Prostate gland (tissue), 2 donors: Measurements from ENCODE around the gene ARHGAP18. TPM values are rescaled to one million over a fixed set of nuclear protein-coding genes. Genes with fewer than 3 reads are reported as not detected.

Experiments
- DNase-seq: peaks from one replicate; pipeline ENCODE4 v3.0.0-alpha.2; 2019; ENCODE audit warnings: low spot score
- H3K27ac ChIP-seq, 2 donors: fragments of 200-600 bp; sonication (generic); 2 replicates each; pipeline ENCODE4 v1.5.1; 2017 to 2019
- H3K27me3 ChIP-seq: fragments of 200-600 bp; sonication (generic); replicated peaks from 2 replicates; pipeline ENCODE4 v1.5.1; 2019; ENCODE audit not compliant: insufficient read depth
- H3K36me3 ChIP-seq, 2 donors: fragments of 200-600 bp; sonication (generic); 1 replicate in 1 of 2; 2 replicates in 1 of 2; pipeline versions ENCODE4 v1.5.1 to v1.8.1; 2017 to 2019
- H3K4me1 ChIP-seq: fragments of 200-600 bp; sonication (generic); replicated peaks from 2 replicates; pipeline ENCODE4 v1.5.1; 2019
- H3K4me3 ChIP-seq, 2 donors: fragments of 200-600 bp; sonication (generic); 2 replicates each; pipeline ENCODE4 v1.5.1; 2017 to 2019
- H3K9me3 ChIP-seq: fragments of 200-600 bp; sonication (generic); 2 replicates; pipeline ENCODE4 v1.5.1; 2017
- CTCF ChIP-seq, 4 experiments: fragments of 200-600 bp in 2 of 4; fragments of 450-650 bp in 2 of 4; sonication (generic) in 2 of 4; IDR thresholded peaks; 1 replicate in 3 of 4; 2 replicates in 1 of 4; pipeline ENCODE4 v1.5.1; 2016 to 2019; ENCODE audit warnings: antibody characterized with exemption in 4 of 4, mild to moderate bottlenecking in 2 of 4, moderate library complexity in 2 of 4
- POLR2A ChIP-seq: fragments of 450-650 bp; IDR thresholded peaks from one replicate; pipeline ENCODE4 v1.6.1; 2016; ENCODE audit warnings: antibody characterized with exemption, mild to moderate bottlenecking
- POLR2AphosphoS5 ChIP-seq: sonication (generic); formaldehyde crosslinking; IDR thresholded peaks from one replicate; pipeline ENCODE4 v1.6.1; 2017; ENCODE audit warnings: antibody characterized with exemption
- WGBS: methylation state at CpG from one replicate; pipeline ENCODE4 v1.1.5; 2018; 5-methylcytosine and 5-hydroxymethylcytosine counted together
- intact Hi-C: fragments of 100-400 bp; cut with DNase I; formaldehyde crosslinking; loops from one replicate; pipeline ENCODE4 v1.14.2; 2022
- total RNA-seq, 2 donors: library from RNA; depleted of rRNA; stranded (reverse); fragments of >200 nt; gene quantifications; one replicate each; pipeline ENCODE4 v1.1.0, GENCODE V29; 2016

The ARHGAP18 gene
- total RNA-seq, 2 donors from 2014 or later: 15.0 to 29.1 TPM

DNA sequence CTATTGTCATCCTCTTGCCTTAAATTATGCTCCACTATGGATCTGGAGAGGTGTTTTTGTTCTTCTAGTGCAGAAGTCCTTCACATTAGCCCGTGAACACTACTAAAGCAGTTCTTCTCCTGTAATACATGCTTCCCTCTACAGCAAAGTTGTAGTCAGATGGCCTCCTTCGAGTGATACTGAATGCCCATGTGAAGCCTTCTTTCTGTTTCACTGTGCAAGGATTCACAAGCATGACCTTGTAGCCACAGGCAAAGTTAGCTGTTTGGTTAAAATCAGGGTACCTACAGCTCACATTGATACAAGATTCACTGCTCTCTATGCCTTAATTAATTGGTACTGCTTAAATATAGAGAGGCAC lies 47.6 kb downstream of the ARHGAP18 start:
- no peak for TF ChIP-seq CTCF (IDR thresholded peaks at IDR 0.05)
- no peak for TF ChIP-seq POLR2A
- TF ChIP-seq POLR2AphosphoS5: no peak
- Histone ChIP-seq H3K4me3 (no peak overlapping the region), H3K4me1 (no peaks in the 10 kb centered on the region), H3K9me3 (no peaks in the 10 kb centered on the region), H3K27ac (peak overlapping the region; percentile 36 to 51), H3K27me3 (no peaks in the 10 kb centered on the region), H3K36me3 (no peaks in the 10 kb centered on the region)
- DNase-seq: no peak
- intact Hi-C loops: loop anchor here (10.0 kb wide), 1 partner anchor 58 kb away; no protein-coding TSS in a partner anchor
- WGBS: 26% methylated on average over 2 of the region's 2 CpGs

DNA sequence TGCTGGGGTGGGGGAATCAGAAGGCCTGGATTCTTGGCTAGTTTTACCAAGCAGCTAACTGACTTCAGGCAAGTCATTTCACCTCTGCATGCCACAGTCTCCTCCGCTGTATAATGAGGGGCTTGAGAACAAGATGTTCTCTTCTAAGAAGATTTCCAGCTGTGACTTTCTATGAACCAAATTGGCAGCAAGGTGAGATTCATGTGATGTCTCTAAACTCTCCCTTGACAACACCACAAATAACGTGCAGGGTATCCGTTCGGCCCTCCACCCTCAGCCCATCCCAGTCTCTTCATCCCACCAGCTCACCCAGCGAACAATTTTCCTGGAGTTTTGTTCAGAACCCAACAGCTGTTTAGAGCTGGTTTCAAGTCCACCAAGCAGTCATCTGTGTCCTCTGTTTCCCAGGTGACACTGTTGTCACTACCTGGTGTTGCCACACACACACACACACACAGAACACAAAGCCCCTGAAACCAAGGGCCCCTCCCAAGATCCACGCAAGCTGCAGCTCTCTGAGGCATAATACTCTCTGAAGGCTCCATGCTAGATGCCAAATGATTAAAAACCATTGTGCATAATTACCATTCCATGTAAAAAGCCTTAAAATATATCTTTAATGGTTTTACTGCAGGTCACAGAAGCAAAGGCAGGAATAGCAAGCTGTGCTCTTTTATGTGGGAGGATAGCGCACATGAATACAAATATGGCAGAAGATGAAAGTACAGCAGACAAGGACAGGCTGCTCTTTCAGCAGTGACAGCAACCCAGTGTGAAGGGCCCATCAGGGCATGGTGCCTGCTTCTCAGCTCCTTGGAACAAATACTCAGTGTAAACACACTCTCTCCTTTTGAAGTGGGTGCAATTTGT lies 48.2 kb downstream of the ARHGAP18 start:
- TF ChIP-seq CTCF (IDR thresholded peaks at IDR 0.05) (no peak), POLR2A (no peak), POLR2AphosphoS5 (peak; percentile 43)
- Histone ChIP-seq H3K27ac (peak overlapping the region; percentile 36 to 51), H3K4me3 (no peak overlapping the region), H3K36me3 (no peaks in the 10 kb centered on the region), H3K9me3 (no peaks in the 10 kb centered on the region), H3K27me3 (no peaks in the 10 kb centered on the region), H3K4me1 (no peaks in the 10 kb centered on the region)
- 38% methylated on average over 7 of the region's 7 CpGs for WGBS
- no peak for DNase-seq
- intact Hi-C loops: loop anchor here (10.0 kb wide), 1 partner anchor 57 kb away; no protein-coding TSS in a partner anchor

GRCh38 chr6:129660346-129660676 lies 49.7 kb downstream of the ARHGAP18 start:
- no peak for DNase-seq
- Histone ChIP-seq H3K27ac (peak overlapping the region; percentile 35 to 59), H3K27me3 (no peaks in the 10 kb centered on the region), H3K4me3 (peak overlapping the region in 1 of 2 donors; percentile 8), H3K9me3 (no peaks in the 10 kb centered on the region), H3K36me3 (no peaks in the 10 kb centered on the region), H3K4me1 (no peaks in the 10 kb centered on the region)
- intact Hi-C loops: loop anchor here (10.0 kb wide), 1 partner anchor 56 kb away; no protein-coding TSS in a partner anchor
- WGBS: 16% methylated on average over 2 of the region's 2 CpGs
- TF ChIP-seq POLR2AphosphoS5 (no peak), CTCF (IDR thresholded peaks at IDR 0.05) (no peak), POLR2A (no peak)

GRCh38 chr6:129659590-129660345 lies 50.2 kb downstream of the ARHGAP18 start:
- no peaks in the 10 kb centered on the region for H3K36me3 ChIP-seq
- intact Hi-C loops: loop anchor here (10.0 kb wide), 1 partner anchor 55 kb away; no protein-coding TSS in a partner anchor
- TF ChIP-seq POLR2AphosphoS5 (no peak), CTCF (IDR thresholded peaks at IDR 0.05) (no peak), POLR2A (no peak)
- peak; percentile 21 for DNase-seq
- H3K4me3 ChIP-seq: peak overlapping the region in 1 of 2 donors; percentile 8
- no peaks in the 10 kb centered on the region for H3K27me3 ChIP-seq
- H3K4me1 ChIP-seq: no peaks in the 10 kb centered on the region
- peak overlapping the region; percentile 35 to 59 for H3K27ac ChIP-seq
- WGBS: 47% methylated on average over 14 of the region's 14 CpGs
- no peaks in the 10 kb centered on the region for H3K9me3 ChIP-seq
